Panc1 (cell line): Measurements from ENCODE around the gene SEC31A. TPM values are rescaled to one million over a fixed set of nuclear protein-coding genes. Genes with fewer than 3 reads are reported as not detected.

Experiments
- ATAC-seq: fragments of 200-7000 bp; cut with Tn5 transposase; 2 replicates; pipeline ENCODE4 v1.9.1; 2020; ENCODE audit warnings: mild to moderate bottlenecking, moderate library complexity
- BruUV-seq: library from RNA; stranded (reverse); fragments of 400-500 nt; replicated peaks from 2 replicates; lab custom pipeline; 2021; lab: Mats Ljungman, UMichigan
- CTCF ChIA-PET: fragments of 300-600 bp; sonication (Branson Sonifier 250); formaldehyde crosslinking; loops from one replicate; lab custom pipeline; 2022; ENCODE audit warnings: antibody characterized with exemption; lab: Charles Lee
- POLR2A ChIA-PET: fragments of 300-600 bp; sonication (Branson Sonifier 250); formaldehyde crosslinking; loops from one replicate; lab custom pipeline; 2022; ENCODE audit warnings: antibody characterized with exemption; lab: Charles Lee
- DNase-seq: peaks from one replicate; pipeline ENCODE4 v3.0.0-alpha.2; 2010; ENCODE audit warnings: low read depth, low spot score
- H3K27ac ChIP-seq: 2 replicates; pipeline ENCODE4 v1.5.1; 2011; ENCODE audit warnings: mild to moderate bottlenecking, low read length, inconsistent platforms
- H3K27me3 ChIP-seq: fragments of 200-500 bp; sonication (Bioruptor generic); 2 replicates; pipeline ENCODE4 v1.6.0; 2014; ENCODE audit warnings: low read length, inconsistent platforms; ENCODE audit not compliant: control insufficient read depth, insufficient read depth
- H3K36me3 ChIP-seq: fragments of 200-500 bp; sonication (Bioruptor generic); 2 replicates; pipeline ENCODE4 v1.5.1; 2014; ENCODE audit warnings: inconsistent platforms, mild to moderate bottlenecking, low read length, moderate library complexity; ENCODE audit not compliant: control insufficient read depth, insufficient read depth
- H3K4me1 ChIP-seq: 2 replicates; pipeline ENCODE4 v1.5.1; 2011; ENCODE audit warnings: inconsistent platforms, mild to moderate bottlenecking, low read length, moderate library complexity; ENCODE audit not compliant: control insufficient read depth, insufficient read depth
- H3K4me3 ChIP-seq, 2 experiments: 2 replicates each; pipeline ENCODE4 v1.5.1; 2011 to 2012; ENCODE audit warnings: low read depth in 2 of 2, low read length in 2 of 2, mild to moderate bottlenecking in 2 of 2, inconsistent platforms in 1 of 2, moderate library complexity in 1 of 2
- H3K9me3 ChIP-seq: fragments of 200-500 bp; sonication (Bioruptor generic); 2 replicates; pipeline ENCODE4 v1.5.1; 2014; ENCODE audit warnings: low read depth, mild to moderate bottlenecking, inconsistent platforms, low read length, moderate library complexity; ENCODE audit not compliant: control insufficient read depth, insufficient read depth
- CTCF ChIP-seq: fragments of 450-650 bp; IDR thresholded peaks from 2 replicates; pipeline ENCODE4 v1.5.1; 2017; ENCODE audit warnings: mild to moderate bottlenecking
- POLR2AphosphoS5 ChIP-seq: IDR thresholded peaks from 2 replicates; pipeline ENCODE4 v1.6.1; 2012; ENCODE audit warnings: mild to moderate bottlenecking, low read depth, low read length, moderate library complexity
- SIN3A ChIP-seq: IDR thresholded peaks from 2 replicates; pipeline ENCODE4 v1.6.1; 2012; ENCODE audit warnings: low read depth, mild to moderate bottlenecking, low read length, moderate library complexity, borderline replicate concordance; ENCODE audit not compliant: insufficient read depth
- TCF7L2 ChIP-seq: IDR thresholded peaks from 2 replicates; pipeline ENCODE4 v1.6.1; 2011; ENCODE audit warnings: mild to moderate bottlenecking, low read depth, low read length, inconsistent platforms
- in situ Hi-C: cut with HindIII; loops from 2 replicates; pipeline ENCODE4 v1.10.0; 2016; ENCODE audit warnings: low sequenced_read_pairs, low pct_unique_long_range_greater_than_20kb
- intact Hi-C: fragments of 100-400 bp; cut with micrococcal nuclease; formaldehyde crosslinking; loops from one replicate; pipeline ENCODE4 v1.10.0; 2022; ENCODE audit not compliant: unreplicated experiment
- total RNA-seq: library from RNA; stranded (reverse); gene quantifications from one replicate; pipeline ENCODE4 v1.2.1, GENCODE V29; 2021; ENCODE audit not compliant: unreplicated experiment
- TF ChIP-seq, protein P1 (sequence below), 2 experiments: IDR thresholded peaks; 2 replicates each; pipeline ENCODE4 v1.6.1; 2011 to 2012; ENCODE audit warnings: low read depth in 2 of 2, control low read depth in 1 of 2, low read length in 1 of 2, mild to moderate bottlenecking in 1 of 2, moderate library complexity in 1 of 2; ENCODE audit not compliant: insufficient read depth in 1 of 2

SEC31A gene
- total RNA-seq, 1 experiment from 2014 or later: 107 TPM

- Histone ChIP-seq H3K9me3 (no peaks in the 10 kb centered on the region), H3K27me3 (no peaks in the 10 kb centered on the region), H3K36me3 (no peaks in the 10 kb centered on the region), H3K4me1 (peaks cover 4% of the 10 kb centered on the region; the same call in 1 of the 2 replicates), H3K27ac (no peak overlapping the region), H3K4me3 (no peak overlapping the region)
- in situ Hi-C loops: no loop called here
- BruUV-seq: no TSS peak
- intact Hi-C loops: no loop called here
- ATAC-seq (no peak), DNase-seq (no peak)
- CTCF ChIA-PET: no interaction called here
- POLR2A ChIA-PET: no interaction called here
- no peak for TF ChIP-seq TCF7L2
- no peak for TF ChIP-seq POLR2AphosphoS5
- TF ChIP-seq CTCF: no peak
- TF ChIP-seq SIN3A: no peak
- TF ChIP-seq, protein P1, sequence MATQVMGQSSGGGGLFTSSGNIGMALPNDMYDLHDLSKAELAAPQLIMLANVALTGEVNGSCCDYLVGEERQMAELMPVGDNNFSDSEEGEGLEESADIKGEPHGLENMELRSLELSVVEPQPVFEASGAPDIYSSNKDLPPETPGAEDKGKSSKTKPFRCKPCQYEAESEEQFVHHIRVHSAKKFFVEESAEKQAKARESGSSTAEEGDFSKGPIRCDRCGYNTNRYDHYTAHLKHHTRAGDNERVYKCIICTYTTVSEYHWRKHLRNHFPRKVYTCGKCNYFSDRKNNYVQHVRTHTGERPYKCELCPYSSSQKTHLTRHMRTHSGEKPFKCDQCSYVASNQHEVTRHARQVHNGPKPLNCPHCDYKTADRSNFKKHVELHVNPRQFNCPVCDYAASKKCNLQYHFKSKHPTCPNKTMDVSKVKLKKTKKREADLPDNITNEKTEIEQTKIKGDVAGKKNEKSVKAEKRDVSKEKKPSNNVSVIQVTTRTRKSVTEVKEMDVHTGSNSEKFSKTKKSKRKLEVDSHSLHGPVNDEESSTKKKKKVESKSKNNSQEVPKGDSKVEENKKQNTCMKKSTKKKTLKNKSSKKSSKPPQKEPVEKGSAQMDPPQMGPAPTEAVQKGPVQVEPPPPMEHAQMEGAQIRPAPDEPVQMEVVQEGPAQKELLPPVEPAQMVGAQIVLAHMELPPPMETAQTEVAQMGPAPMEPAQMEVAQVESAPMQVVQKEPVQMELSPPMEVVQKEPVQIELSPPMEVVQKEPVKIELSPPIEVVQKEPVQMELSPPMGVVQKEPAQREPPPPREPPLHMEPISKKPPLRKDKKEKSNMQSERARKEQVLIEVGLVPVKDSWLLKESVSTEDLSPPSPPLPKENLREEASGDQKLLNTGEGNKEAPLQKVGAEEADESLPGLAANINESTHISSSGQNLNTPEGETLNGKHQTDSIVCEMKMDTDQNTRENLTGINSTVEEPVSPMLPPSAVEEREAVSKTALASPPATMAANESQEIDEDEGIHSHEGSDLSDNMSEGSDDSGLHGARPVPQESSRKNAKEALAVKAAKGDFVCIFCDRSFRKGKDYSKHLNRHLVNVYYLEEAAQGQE (IDR thresholded peaks at IDR 0.05; ENCODE audit: insufficient read depth in 1 of 2, low read depth in 2 of 2, low read length in 1 of 2): no peak
These were observed 81.3 kb downstream of the SEC31A start for GRCh38 chr4:82809619-82810018.

DNA sequence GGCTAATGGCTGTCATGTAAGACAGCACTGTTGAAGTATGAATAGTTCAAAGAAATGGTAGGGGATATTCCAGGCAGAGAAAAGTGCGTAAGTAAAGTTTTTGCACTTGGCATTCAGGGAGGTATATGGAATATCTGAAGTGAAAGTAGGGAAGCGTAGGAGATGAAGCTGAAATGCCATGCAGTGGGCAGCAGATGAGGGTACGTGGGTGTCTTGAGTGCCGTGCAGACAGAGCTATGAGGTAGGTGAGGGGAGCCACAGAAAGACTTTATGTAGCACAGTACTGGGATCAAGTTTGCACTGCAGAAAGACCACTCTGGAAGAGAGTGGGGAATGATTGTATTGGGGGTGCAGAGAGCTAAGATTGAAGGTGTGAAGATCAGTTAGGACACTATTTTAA, 87.2 kb downstream of the SEC31A start:
- POLR2A ChIA-PET: interaction anchor here (0.7 kb wide), 1 partner anchor 13 kb away, joined by 3 read pairs; no protein-coding TSS in a partner anchor
- Histone ChIP-seq H3K9me3 (no peaks in the 10 kb centered on the region), H3K4me1 (no peaks in the 10 kb centered on the region), H3K36me3 (no peaks in the 10 kb centered on the region), H3K27me3 (no peaks in the 10 kb centered on the region; the same call in 1 of the 2 replicates), H3K4me3 (no peak overlapping the region), H3K27ac (no peak overlapping the region)
- in situ Hi-C loops (no loop called here), intact Hi-C loops (loop anchor here (5.0 kb wide), 1 partner anchor 341 kb away; no protein-coding TSS in a partner anchor)
- ATAC-seq (no peak), DNase-seq (no peak)
- no peak for TF ChIP-seq CTCF
- TF ChIP-seq SIN3A: no peak
- TF ChIP-seq POLR2AphosphoS5: no peak
- no peak for TF ChIP-seq TCF7L2
- TF ChIP-seq, protein P1 (IDR thresholded peaks at IDR 0.05; ENCODE audit: insufficient read depth in 1 of 2, low read depth in 2 of 2, low read length in 1 of 2): no peak
- CTCF ChIA-PET: no interaction called here
- no TSS peak for BruUV-seq
